ENCODE measurements around the gene FRAT2. TPM values are rescaled to one million over a fixed set of nuclear protein-coding genes. Genes with fewer than 3 reads are reported as not detected.

Gene FRAT2
- total and polyA plus RNA-seq, 2 of the 13 experiments (the other 11 are each of a cell fraction or from before 2014, with no cell fraction given), result 7.2 to 14.1 TPM

- TF ChIP-seq ZNF558 (CRISPR knock-in tag; IDR thresholded peaks at IDR 0.05; ENCODE audit: borderline replicate concordance) (no peak), ZFAT (CRISPR knock-in tag; conservative IDR thresholded peaks at IDR 0.05) (no peak), SETDB1 (CRISPR knock-in tag; IDR thresholded peaks at IDR 0.05; ENCODE audit: borderline replicate concordance) (no peak), ZNF235 (CRISPR knock-in tag; IDR thresholded peaks at IDR 0.05; ENCODE audit: borderline replicate concordance) (no peak), BRD4 (CRISPR knock-in tag; IDR thresholded peaks at IDR 0.05) (no peak), SMARCC2 (IDR thresholded peaks at IDR 0.05) (no peak), ZNF619 (CRISPR knock-in tag; IDR thresholded peaks at IDR 0.05) (no peak), ZNF562 (CRISPR knock-in tag; IDR thresholded peaks at IDR 0.05; ENCODE audit: borderline replicate concordance) (no peak), DPF2 (CRISPR knock-in tag; IDR thresholded peaks at IDR 0.05; ENCODE audit: borderline replicate concordance, low read depth) (peak; percentile 94), ZC3H4 (CRISPR knock-in tag; IDR thresholded peaks at IDR 0.05; ENCODE audit: borderline replicate concordance) (no peak), ZNF335 (CRISPR knock-in tag; IDR thresholded peaks at IDR 0.05) (0 out of 2 replicates have a peak, but pooled peaks have one; percentile 16), FIP1L1 (IDR thresholded peaks at IDR 0.05; ENCODE audit: borderline replicate concordance, insufficient read depth, low read depth, low read length) (no peak), NFRKB (IDR thresholded peaks at IDR 0.05) (no peak), CEBPG (CRISPR knock-in tag; IDR thresholded peaks at IDR 0.05) (peak; percentile 93), KLF16 (CRISPR knock-in tag; IDR thresholded peaks at IDR 0.05) (peak in 1 of 2 experiments; percentile 77; a peak in 2 of 4 replicates), ZNF784 (CRISPR knock-in tag; IDR thresholded peaks at IDR 0.05; ENCODE audit: borderline replicate concordance) (no peak)
- TF ChIP-seq, protein P1, sequence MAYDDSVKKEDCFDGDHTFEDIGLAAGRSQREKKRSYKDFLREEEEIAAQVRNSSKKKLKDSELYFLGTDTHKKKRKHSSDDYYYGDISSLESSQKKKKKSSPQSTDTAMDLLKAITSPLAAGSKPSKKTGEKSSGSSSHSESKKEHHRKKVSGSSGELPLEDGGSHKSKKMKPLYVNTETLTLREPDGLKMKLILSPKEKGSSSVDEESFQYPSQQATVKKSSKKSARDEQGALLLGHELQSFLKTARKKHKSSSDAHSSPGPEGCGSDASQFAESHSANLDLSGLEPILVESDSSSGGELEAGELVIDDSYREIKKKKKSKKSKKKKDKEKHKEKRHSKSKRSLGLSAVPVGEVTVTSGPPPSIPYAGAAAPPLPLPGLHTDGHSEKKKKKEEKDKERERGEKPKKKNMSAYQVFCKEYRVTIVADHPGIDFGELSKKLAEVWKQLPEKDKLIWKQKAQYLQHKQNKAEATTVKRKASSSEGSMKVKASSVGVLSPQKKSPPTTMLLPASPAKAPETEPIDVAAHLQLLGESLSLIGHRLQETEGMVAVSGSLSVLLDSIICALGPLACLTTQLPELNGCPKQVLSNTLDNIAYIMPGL (CRISPR knock-in tag; IDR thresholded peaks at IDR 0.05; ENCODE audit: borderline replicate concordance in 1 of 2, low read depth in 1 of 2), result 0 out of 4 replicates have a peak, but pooled peaks of 1 of the 2 experiments have one; percentile 30
- TF ChIP-seq, protein P2, sequence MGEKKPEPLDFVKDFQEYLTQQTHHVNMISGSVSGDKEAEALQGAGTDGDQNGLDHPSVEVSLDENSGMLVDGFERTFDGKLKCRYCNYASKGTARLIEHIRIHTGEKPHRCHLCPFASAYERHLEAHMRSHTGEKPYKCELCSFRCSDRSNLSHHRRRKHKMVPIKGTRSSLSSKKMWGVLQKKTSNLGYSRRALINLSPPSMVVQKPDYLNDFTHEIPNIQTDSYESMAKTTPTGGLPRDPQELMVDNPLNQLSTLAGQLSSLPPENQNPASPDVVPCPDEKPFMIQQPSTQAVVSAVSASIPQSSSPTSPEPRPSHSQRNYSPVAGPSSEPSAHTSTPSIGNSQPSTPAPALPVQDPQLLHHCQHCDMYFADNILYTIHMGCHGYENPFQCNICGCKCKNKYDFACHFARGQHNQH (CRISPR knock-in tag; IDR thresholded peaks at IDR 0.05), result peak; percentile 89
- TF ChIP-seq, protein P3, sequence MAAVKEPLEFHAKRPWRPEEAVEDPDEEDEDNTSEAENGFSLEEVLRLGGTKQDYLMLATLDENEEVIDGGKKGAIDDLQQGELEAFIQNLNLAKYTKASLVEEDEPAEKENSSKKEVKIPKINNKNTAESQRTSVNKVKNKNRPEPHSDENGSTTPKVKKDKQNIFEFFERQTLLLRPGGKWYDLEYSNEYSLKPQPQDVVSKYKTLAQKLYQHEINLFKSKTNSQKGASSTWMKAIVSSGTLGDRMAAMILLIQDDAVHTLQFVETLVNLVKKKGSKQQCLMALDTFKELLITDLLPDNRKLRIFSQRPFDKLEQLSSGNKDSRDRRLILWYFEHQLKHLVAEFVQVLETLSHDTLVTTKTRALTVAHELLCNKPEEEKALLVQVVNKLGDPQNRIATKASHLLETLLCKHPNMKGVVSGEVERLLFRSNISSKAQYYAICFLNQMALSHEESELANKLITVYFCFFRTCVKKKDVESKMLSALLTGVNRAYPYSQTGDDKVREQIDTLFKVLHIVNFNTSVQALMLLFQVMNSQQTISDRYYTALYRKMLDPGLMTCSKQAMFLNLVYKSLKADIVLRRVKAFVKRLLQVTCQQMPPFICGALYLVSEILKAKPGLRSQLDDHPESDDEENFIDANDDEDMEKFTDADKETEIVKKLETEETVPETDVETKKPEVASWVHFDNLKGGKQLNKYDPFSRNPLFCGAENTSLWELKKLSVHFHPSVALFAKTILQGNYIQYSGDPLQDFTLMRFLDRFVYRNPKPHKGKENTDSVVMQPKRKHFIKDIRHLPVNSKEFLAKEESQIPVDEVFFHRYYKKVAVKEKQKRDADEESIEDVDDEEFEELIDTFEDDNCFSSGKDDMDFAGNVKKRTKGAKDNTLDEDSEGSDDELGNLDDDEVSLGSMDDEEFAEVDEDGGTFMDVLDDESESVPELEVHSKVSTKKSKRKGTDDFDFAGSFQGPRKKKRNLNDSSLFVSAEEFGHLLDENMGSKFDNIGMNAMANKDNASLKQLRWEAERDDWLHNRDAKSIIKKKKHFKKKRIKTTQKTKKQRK (IDR thresholded peaks at IDR 0.05; ENCODE audit: low read length), result no peak
- TF ChIP-seq, protein P4, sequence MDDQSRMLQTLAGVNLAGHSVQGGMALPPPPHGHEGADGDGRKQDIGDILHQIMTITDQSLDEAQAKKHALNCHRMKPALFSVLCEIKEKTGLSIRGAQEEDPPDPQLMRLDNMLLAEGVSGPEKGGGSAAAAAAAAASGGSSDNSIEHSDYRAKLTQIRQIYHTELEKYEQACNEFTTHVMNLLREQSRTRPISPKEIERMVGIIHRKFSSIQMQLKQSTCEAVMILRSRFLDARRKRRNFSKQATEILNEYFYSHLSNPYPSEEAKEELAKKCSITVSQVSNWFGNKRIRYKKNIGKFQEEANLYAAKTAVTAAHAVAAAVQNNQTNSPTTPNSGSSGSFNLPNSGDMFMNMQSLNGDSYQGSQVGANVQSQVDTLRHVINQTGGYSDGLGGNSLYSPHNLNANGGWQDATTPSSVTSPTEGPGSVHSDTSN (CRISPR knock-in tag; IDR thresholded peaks at IDR 0.05; ENCODE audit: borderline replicate concordance), result no peak
Measured at GRCh38 chr10:97327348-97328294, 6.9 kb downstream of the FRAT2 start (continued).
